GM18867 (cell line): ENCODE data around the gene TBCCD1.
"Not testable (repeated sequence)": the region's sequence is repeated elsewhere in the genome, so short reads cannot be mapped to it uniquely, and the experiment has no call there.

Experiments
- ATAC-seq: cut with Tn5 transposase; IDR thresholded peaks from one replicate; pipeline ENCODE4 v1.9.1; 2021; ENCODE audit warnings: mild to moderate bottlenecking, moderate library complexity; ENCODE audit not compliant: unreplicated experiment

The TBCCD1 gene

GRCh38 chr3:186552408-186553031, 14.6 kb downstream of the TBCCD1 start:
- no peak for ATAC-seq

- ATAC-seq, result no peak
Measured at GRCh38 chr3:186551387-186551786, 15.8 kb downstream of the TBCCD1 start.

- ATAC-seq, result no peak
Measured at GRCh38 chr3:186549497-186549896, 17.6 kb downstream of the TBCCD1 start.

GRCh38 chr3:186544281-186544680, 22.9 kb downstream of the TBCCD1 start, which contains the start of gene CRYGS:
CRYGS (minus strand) TSS chr3:186544380; CDS start chr3:186544326, 54 bp downstream.
- no peak for ATAC-seq

GRCh38 chr3:186540835-186541226, 26.3 kb downstream of the TBCCD1 start:
- no peak for ATAC-seq

- ATAC-seq, result no peak
Measured at GRCh38 chr3:186540221-186540834, 26.8 kb downstream of the TBCCD1 start.

- peak; percentile 28 for ATAC-seq
Measured at GRCh38 chr3:186538779-186539178, 28.4 kb downstream of the TBCCD1 start.

- no peak for ATAC-seq
Measured at GRCh38 chr3:186536883-186537844, 30.0 kb downstream of the TBCCD1 start.

- ATAC-seq, result peak; percentile 88
Measured at GRCh38 chr3:186534113-186534669, 32.9 kb downstream of the TBCCD1 start.

GRCh38 chr3:186532598-186533072, 34.5 kb downstream of the TBCCD1 start:
- ATAC-seq, result peak; percentile 63

GRCh38 chr3:186531694-186532093, 35.4 kb downstream of the TBCCD1 start:
- not testable (repeated sequence) for ATAC-seq

- ATAC-seq, result no peak
Measured at GRCh38 chr3:186530415-186530814, 36.7 kb downstream of the TBCCD1 start.

GRCh38 chr3:186529201-186529999, 37.7 kb downstream of the TBCCD1 start:
- no peak for ATAC-seq

GRCh38 chr3:186526256-186526606, 40.9 kb downstream of the TBCCD1 start:
- peak; percentile 39 for ATAC-seq

- ATAC-seq, result no peak
Measured at GRCh38 chr3:186525369-186526255, 41.5 kb downstream of the TBCCD1 start.

- ATAC-seq, result no peak
Measured at GRCh38 chr3:186524616-186525015, 42.5 kb downstream of the TBCCD1 start.

- ATAC-seq, result no peak
Measured at GRCh38 chr3:186523434-186523833, 43.7 kb downstream of the TBCCD1 start.

GRCh38 chr3:186523022-186523421, 44.1 kb downstream of the TBCCD1 start:
- no peak for ATAC-seq
